ENCODE measurements around the gene NOTCH4. TPM values are rescaled to one million over a fixed set of nuclear protein-coding genes. Genes with fewer than 3 reads are reported as not detected.

Gene NOTCH4
- total and polyA plus RNA-seq, 2 experiments from 2014 or later = 0.65 to 1.2 TPM

GRCh38 chr6:32240686-32241085 lies 16.8 kb upstream of the NOTCH4 start:
- TF ChIP-seq EZH2phosphoT487 (IDR thresholded peaks at IDR 0.05; ENCODE audit: insufficient read depth, low read depth) = no peak
- TF ChIP-seq EZH2 (IDR thresholded peaks at IDR 0.05; ENCODE audit: insufficient read depth, poor library complexity, severe bottlenecking) = no peak
- Histone ChIP-seq H3K4me2 (ENCODE audit: unreplicated experiment) (no peak overlapping the region), H3F3A (ENCODE audit: insufficient read depth) (no peaks in the 10 kb centered on the region), H3K36me3 (ENCODE audit: low read depth) (no peaks in the 10 kb centered on the region), H3K27me3 (replicated peaks; ENCODE audit: insufficient read depth) (no peaks in the 10 kb centered on the region), H3K4me1 (ENCODE audit: insufficient read depth) (peaks cover 5% of the 10 kb centered on the region; the same call in 1 of the 2 replicates), H3K9me2 (ENCODE audit: insufficient read depth) (no peaks in the 10 kb centered on the region), H3K9ac (no peak overlapping the region), H2AFZ (no peak overlapping the region), H3K9me3 (ENCODE audit: low read depth) (no peaks in the 10 kb centered on the region), H4K20me1 (ENCODE audit: insufficient read depth) (no peaks in the 10 kb centered on the region), H3K4me3 (no peak overlapping the region), H3K79me2 (ENCODE audit: insufficient read depth) (no peaks in the 10 kb centered on the region), H3K27ac (no peak overlapping the region)
- WGBS, 2 experiments (ENCODE audit: low coverage in 1 of 2, low lambda C conversion rate in 2 of 2, missing lambda C conversion rate in 2 of 2) = 95 to 100% methylated on average over 1 of the region's 1 CpG
- no peak for DNase-seq
- in situ Hi-C loops (cut with MboI) = loop anchor here (25.0 kb wide), 1 partner anchor 172 kb away; the partner anchor contains the start of gene BTNL2

- Histone ChIP-seq H3K9ac (no peak overlapping the region), H3K27ac (no peak overlapping the region), H3K4me1 (ENCODE audit: insufficient read depth) (peaks cover 3% of the 10 kb centered on the region; the same call in 1 of the 2 replicates), H3F3A (ENCODE audit: insufficient read depth) (no peaks in the 10 kb centered on the region), H2AFZ (no peak overlapping the region), H3K4me3 (no peak overlapping the region), H3K27me3 (replicated peaks; ENCODE audit: insufficient read depth) (no peaks in the 10 kb centered on the region), H3K4me2 (ENCODE audit: unreplicated experiment) (no peak overlapping the region), H3K79me2 (ENCODE audit: insufficient read depth) (no peaks in the 10 kb centered on the region), H3K9me3 (ENCODE audit: low read depth) (no peaks in the 10 kb centered on the region), H3K36me3 (ENCODE audit: low read depth) (no peaks in the 10 kb centered on the region), H3K9me2 (ENCODE audit: insufficient read depth) (no peaks in the 10 kb centered on the region), H4K20me1 (ENCODE audit: insufficient read depth) (no peaks in the 10 kb centered on the region)
- DNase-seq = no peak
- in situ Hi-C loops (cut with MboI) = loop anchor here (25.0 kb wide), 1 partner anchor 173 kb away; the partner anchor contains the start of gene BTNL2
- TF ChIP-seq EZH2 (IDR thresholded peaks at IDR 0.05; ENCODE audit: insufficient read depth, poor library complexity, severe bottlenecking) (no peak), EZH2phosphoT487 (IDR thresholded peaks at IDR 0.05; ENCODE audit: insufficient read depth, low read depth) (no peak)
- 74 to 81% methylated on average over 2 of the region's 2 CpGs for WGBS, 2 experiments (ENCODE audit: low coverage in 1 of 2, low lambda C conversion rate in 2 of 2, missing lambda C conversion rate in 2 of 2)
Measured at GRCh38 chr6:32239462-32239861, 15.6 kb upstream of the NOTCH4 start.

- Histone ChIP-seq H3K9me3 (ENCODE audit: low read depth) (no peaks in the 10 kb centered on the region), H3K36me3 (ENCODE audit: low read depth) (no peaks in the 10 kb centered on the region), H3K9me2 (ENCODE audit: insufficient read depth) (no peaks in the 10 kb centered on the region), H3K9ac (no peak overlapping the region), H3K4me2 (ENCODE audit: unreplicated experiment) (no peak overlapping the region), H3K27ac (no peak overlapping the region), H3K79me2 (ENCODE audit: insufficient read depth) (no peaks in the 10 kb centered on the region), H2AFZ (no peak overlapping the region), H3F3A (ENCODE audit: insufficient read depth) (no peaks in the 10 kb centered on the region), H3K4me3 (no peak overlapping the region), H3K4me1 (ENCODE audit: insufficient read depth) (no peaks in the 10 kb centered on the region), H4K20me1 (ENCODE audit: insufficient read depth) (no peaks in the 10 kb centered on the region), H3K27me3 (replicated peaks; ENCODE audit: insufficient read depth) (no peaks in the 10 kb centered on the region)
- WGBS, 2 experiments (ENCODE audit: low coverage in 1 of 2, low lambda C conversion rate in 2 of 2, missing lambda C conversion rate in 2 of 2) = 29 to 32% methylated on average over 4 of the region's 4 CpGs
- in situ Hi-C loops (cut with MboI) = loop anchor here (25.0 kb wide), 1 partner anchor 177 kb away; the partner anchor contains the start of gene BTNL2
- no peak for DNase-seq
- no peak for TF ChIP-seq EZH2phosphoT487 (IDR thresholded peaks at IDR 0.05; ENCODE audit: insufficient read depth, low read depth)
- TF ChIP-seq EZH2 (IDR thresholded peaks at IDR 0.05; ENCODE audit: insufficient read depth, poor library complexity, severe bottlenecking) = no peak
Measured at GRCh38 chr6:32234934-32235333, 11.1 kb upstream of the NOTCH4 start.

- H3K36me3 ChIP-seq (ENCODE audit: low read depth) = no peaks in the 10 kb centered on the region
- no peak overlapping the region for H3K27ac ChIP-seq
- no peak for DNase-seq
- H3K27me3 ChIP-seq (replicated peaks; ENCODE audit: insufficient read depth) = no peaks in the 10 kb centered on the region
- H2AFZ ChIP-seq = no peak overlapping the region
- WGBS, 2 experiments (ENCODE audit: low coverage in 1 of 2, low lambda C conversion rate in 2 of 2, missing lambda C conversion rate in 2 of 2) = 77 to 82% methylated on average over 7 of the region's 7 CpGs
- H3K4me3 ChIP-seq = no peak overlapping the region
- no peaks in the 10 kb centered on the region for H4K20me1 ChIP-seq (ENCODE audit: insufficient read depth)
- H3F3A ChIP-seq (ENCODE audit: insufficient read depth) = no peaks in the 10 kb centered on the region
- no peaks in the 10 kb centered on the region for H3K9me3 ChIP-seq (ENCODE audit: low read depth)
- no peak for TF ChIP-seq EZH2 (IDR thresholded peaks at IDR 0.05; ENCODE audit: insufficient read depth, poor library complexity, severe bottlenecking)
- no peak for TF ChIP-seq EZH2phosphoT487 (IDR thresholded peaks at IDR 0.05; ENCODE audit: insufficient read depth, low read depth)
- no peak overlapping the region for H3K4me2 ChIP-seq (ENCODE audit: unreplicated experiment)
- no peaks in the 10 kb centered on the region for H3K9me2 ChIP-seq (ENCODE audit: insufficient read depth)
- H3K4me1 ChIP-seq (ENCODE audit: insufficient read depth) = no peaks in the 10 kb centered on the region
- H3K79me2 ChIP-seq (ENCODE audit: insufficient read depth) = no peaks in the 10 kb centered on the region
- no peak overlapping the region for H3K9ac ChIP-seq
- in situ Hi-C loops (cut with MboI) = loop anchor here (25.0 kb wide), 1 partner anchor 186 kb away; the partner anchor contains the start of gene BTNL2
Measured at GRCh38 chr6:32226434-32226833, 2.6 kb upstream of the NOTCH4 start.
